HEK293T (cell line): ENCODE measurements around the gene GAP43.

ENCODE experiments used
- CTCF ChIA-PET: fragments of 350-600 bp; formaldehyde crosslinking; extraction: SDS; loops from one replicate; lab custom pipeline; 2021; ENCODE audit warnings: antibody characterized with exemption, inconsistent platforms; lab: Yijun Ruan, JAX
- POLR2A ChIA-PET: fragments of 350-600 bp; formaldehyde crosslinking; extraction: SDS; loops from one replicate; lab custom pipeline; 2020; ENCODE audit warnings: antibody characterized with exemption, inconsistent platforms; lab: Yijun Ruan, JAX
- DNase-seq: peaks from one replicate; pipeline ENCODE4 v3.0.0; 2012; ENCODE audit warnings: mixed read lengths; ENCODE audit errors: extremely low spot score
- ARNT ChIP-seq: fragments of 450-650 bp; IDR thresholded peaks from 2 replicates; pipeline ENCODE4 v1.6.1; 2017; ENCODE audit warnings: mild to moderate bottlenecking
- BHLHE40 ChIP-seq: fragments of 450-650 bp; IDR thresholded peaks from 2 replicates; pipeline ENCODE4 v1.6.1; 2016; ENCODE audit warnings: mild to moderate bottlenecking, moderate library complexity, borderline replicate concordance
- CTBP1 ChIP-seq: fragments of 450-650 bp; IDR thresholded peaks from 2 replicates; pipeline ENCODE4 v1.6.1; 2016; ENCODE audit warnings: borderline replicate concordance
- ELF4 ChIP-seq: fragments of 450-650 bp; IDR thresholded peaks from 2 replicates; pipeline ENCODE4 v1.6.1; 2017; ENCODE audit warnings: antibody characterized with exemption
- FOXA1 ChIP-seq: fragments of 450-650 bp; IDR thresholded peaks from 2 replicates; pipeline ENCODE4 v1.6.1; 2016; ENCODE audit warnings: mild to moderate bottlenecking
- FOXK2 ChIP-seq: fragments of 450-650 bp; IDR thresholded peaks from 2 replicates; pipeline ENCODE4 v1.6.1; 2016; ENCODE audit warnings: mild to moderate bottlenecking
- FOXM1 ChIP-seq: fragments of 450-650 bp; IDR thresholded peaks from 2 replicates; pipeline ENCODE4 v1.6.1; 2017; ENCODE audit warnings: mild to moderate bottlenecking, borderline replicate concordance
- HDGF ChIP-seq: fragments of 450-650 bp; IDR thresholded peaks from 2 replicates; pipeline ENCODE4 v1.6.1; 2017; ENCODE audit warnings: antibody characterized with exemption, borderline replicate concordance
- L3MBTL2 ChIP-seq: fragments of 450-650 bp; conservative IDR thresholded peaks from 2 replicates; pipeline ENCODE4 v1.6.1; 2016; ENCODE audit warnings: mild to moderate bottlenecking
- LEF1 ChIP-seq: fragments of 450-650 bp; IDR thresholded peaks from 2 replicates; pipeline ENCODE4 v1.6.1; 2017; ENCODE audit warnings: mild to moderate bottlenecking, borderline replicate concordance
- NFRKB ChIP-seq: fragments of 450-650 bp; IDR thresholded peaks from 2 replicates; pipeline ENCODE4 v1.6.1; 2016; ENCODE audit warnings: mild to moderate bottlenecking, moderate library complexity
- SP1 ChIP-seq: fragments of 450-650 bp; IDR thresholded peaks from 2 replicates; pipeline ENCODE4 v1.6.1; 2017
- SUZ12 ChIP-seq: fragments of 450-650 bp; IDR thresholded peaks from 2 replicates; pipeline ENCODE4 v1.6.1; 2016; ENCODE audit warnings: mild to moderate bottlenecking
- TARDBP ChIP-seq: fragments of 450-650 bp; IDR thresholded peaks from 2 replicates; pipeline ENCODE4 v1.6.1; 2016
- ZNF384 ChIP-seq: fragments of 450-650 bp; IDR thresholded peaks from 2 replicates; pipeline ENCODE4 v1.6.1; 2016
- TF ChIP-seq, protein P1 (sequence below): fragments of 450-650 bp; IDR thresholded peaks from 2 replicates; pipeline ENCODE4 v1.6.1; 2016

The GAP43 gene

DNA sequence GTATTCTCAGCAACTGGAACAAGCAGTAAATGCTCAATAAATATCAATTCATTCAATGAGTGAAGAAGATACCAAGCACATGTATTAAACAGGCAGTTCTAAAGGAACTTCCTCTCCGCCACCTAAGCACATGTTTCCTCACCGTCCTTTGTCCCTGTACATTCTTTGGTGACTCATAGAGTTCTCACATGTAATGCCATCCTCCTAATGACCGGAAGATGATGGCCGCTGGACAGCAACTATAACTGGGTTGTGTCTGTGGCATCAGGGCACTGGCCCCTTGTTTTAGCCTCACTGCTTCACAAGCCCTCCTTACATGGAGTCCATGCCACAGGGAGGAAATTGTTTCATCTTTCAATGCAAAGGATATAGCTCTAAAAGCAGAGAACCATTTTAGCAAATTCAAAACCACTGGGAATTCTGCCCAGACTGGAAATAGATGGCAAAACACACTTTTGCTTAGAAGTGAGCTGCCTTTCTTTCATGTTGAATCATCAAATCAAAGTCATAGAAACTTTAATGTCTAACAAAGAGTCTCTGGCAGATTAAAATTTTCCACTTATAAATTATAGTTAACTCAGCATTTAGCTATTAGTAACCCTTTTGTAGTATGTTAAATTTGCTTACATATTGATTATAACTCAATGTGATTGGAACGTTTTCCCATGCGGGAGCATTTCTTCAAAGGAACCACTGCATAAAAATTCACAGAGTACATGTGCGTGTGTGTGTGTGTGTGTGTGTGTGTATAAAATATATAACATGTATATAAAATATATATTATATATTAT is 74.1 kb downstream of the GAP43 start:
- ChIA-PET POLR2A (no interaction called here), CTCF (no interaction called here)
- TF ChIP-seq CTBP1 (no peak), SP1 (no peak), ZNF384 (no peak), NFRKB (no peak)
- DNase-seq, result no peak

DNA sequence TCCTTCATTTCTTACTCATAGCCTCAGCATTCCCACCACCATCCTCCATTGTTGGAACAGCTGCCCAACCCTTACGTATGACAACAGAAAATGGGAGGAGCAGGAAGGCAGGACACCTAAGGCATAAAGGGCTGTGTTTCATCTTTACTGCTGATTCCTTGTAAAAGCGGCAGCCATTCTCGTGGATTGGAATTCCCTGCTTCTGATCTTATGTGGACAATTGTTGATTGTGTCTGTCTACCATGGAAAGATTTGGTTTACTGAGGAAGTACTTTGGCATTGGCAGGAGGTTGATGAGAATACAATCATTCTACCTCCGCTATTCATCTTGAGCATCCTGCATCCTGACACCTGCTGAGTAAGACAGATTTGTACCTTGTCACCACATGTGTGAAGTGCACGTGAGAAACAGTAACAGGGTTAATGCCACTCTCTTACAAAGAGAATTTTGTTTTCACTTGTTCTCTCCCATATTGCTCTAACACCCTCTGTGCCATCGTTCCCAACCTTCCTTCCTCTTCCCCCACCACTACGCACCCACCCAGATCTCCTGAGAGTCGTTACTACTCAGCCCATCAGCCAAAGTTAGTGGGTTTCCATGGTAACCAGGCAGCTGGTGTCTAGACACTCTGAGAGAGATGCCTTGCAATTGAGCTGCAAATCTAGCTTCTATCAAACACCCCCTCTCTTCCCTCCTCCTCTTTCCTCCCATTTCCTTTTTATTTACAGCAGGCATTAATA is 75.7 kb downstream of the GAP43 start:
- ChIA-PET POLR2A (interaction anchor here (0.6 kb wide), 1 partner anchor 17 kb away, joined by 3 read pairs; no protein-coding TSS in a partner anchor), CTCF (no interaction called here)
- no peak for DNase-seq
- TF ChIP-seq FOXA1 (no peak), BHLHE40 (no peak), SUZ12 (no peak), FOXK2 (no peak), L3MBTL2 (no peak), LEF1 (no peak), NFRKB (no peak), ELF4 (no peak), FOXM1 (no peak), ARNT (no peak), ZNF384 (no peak), TARDBP (no peak), HDGF (no peak), CTBP1 (no peak), SP1 (no peak)
- TF ChIP-seq, protein P1, sequence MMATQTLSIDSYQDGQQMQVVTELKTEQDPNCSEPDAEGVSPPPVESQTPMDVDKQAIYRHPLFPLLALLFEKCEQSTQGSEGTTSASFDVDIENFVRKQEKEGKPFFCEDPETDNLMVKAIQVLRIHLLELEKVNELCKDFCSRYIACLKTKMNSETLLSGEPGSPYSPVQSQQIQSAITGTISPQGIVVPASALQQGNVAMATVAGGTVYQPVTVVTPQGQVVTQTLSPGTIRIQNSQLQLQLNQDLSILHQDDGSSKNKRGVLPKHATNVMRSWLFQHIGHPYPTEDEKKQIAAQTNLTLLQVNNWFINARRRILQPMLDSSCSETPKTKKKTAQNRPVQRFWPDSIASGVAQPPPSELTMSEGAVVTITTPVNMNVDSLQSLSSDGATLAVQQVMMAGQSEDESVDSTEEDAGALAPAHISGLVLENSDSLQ, result no peak

DNA sequence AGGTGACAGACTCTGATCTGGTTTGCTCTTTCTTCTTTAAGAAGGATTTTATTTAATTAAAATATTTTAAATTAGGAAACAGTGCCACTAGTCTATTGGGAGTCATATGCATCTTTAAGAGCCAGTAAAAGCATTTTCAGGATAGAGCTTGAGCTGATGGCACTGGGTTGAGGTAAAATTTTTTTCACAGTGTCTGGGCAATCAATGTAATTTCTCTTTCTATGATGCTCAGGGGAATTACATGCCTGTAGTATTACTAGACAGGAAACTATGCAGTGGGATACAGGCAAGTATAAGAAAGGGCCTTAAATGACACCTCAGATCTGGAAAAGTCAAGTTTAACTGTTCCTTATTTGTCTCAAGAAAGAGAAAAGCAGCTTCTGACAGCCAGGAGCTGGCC is 76.4 kb downstream of the GAP43 start:
- ChIA-PET CTCF (no interaction called here), POLR2A (interaction anchor here (0.6 to 1.6 kb wide), 2 partner anchors 16 to 84 kb away, joined by 3 to 7 read pairs; no protein-coding TSS in a partner anchor)
- DNase-seq, result no peak
- TF ChIP-seq HDGF, result no peak
- no peak for TF ChIP-seq BHLHE40
- TF ChIP-seq SUZ12, result no peak
- no peak for TF ChIP-seq ELF4
- no peak for TF ChIP-seq NFRKB
- TF ChIP-seq FOXM1, result no peak
- no peak for TF ChIP-seq ZNF384
- no peak for TF ChIP-seq L3MBTL2
- TF ChIP-seq TARDBP, result no peak

DNA sequence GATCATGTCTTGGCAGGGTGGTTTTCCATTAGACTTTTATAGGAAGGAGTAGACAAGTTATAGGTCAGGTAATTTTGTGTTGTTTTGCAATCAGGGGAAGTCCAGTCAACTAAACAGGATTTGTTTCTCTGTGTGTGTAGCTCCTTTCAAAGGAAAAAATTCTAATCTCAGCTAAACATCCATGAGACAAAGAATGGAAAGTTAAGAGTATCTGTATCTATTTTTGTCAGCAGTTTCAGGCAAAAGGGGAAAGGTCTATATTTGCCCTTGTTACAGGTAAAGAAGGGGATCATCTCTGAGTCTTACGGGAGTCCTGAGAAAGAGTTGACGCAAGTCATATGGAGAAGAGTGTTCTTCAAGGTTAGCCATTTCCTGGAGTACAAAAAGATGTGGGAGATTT is 79.3 kb downstream of the GAP43 start:
- ChIA-PET CTCF (interaction anchor here (0.5 kb wide), 1 partner anchor 9 kb away, joined by 3 read pairs; no protein-coding TSS in a partner anchor), POLR2A (no interaction called here)

DNA sequence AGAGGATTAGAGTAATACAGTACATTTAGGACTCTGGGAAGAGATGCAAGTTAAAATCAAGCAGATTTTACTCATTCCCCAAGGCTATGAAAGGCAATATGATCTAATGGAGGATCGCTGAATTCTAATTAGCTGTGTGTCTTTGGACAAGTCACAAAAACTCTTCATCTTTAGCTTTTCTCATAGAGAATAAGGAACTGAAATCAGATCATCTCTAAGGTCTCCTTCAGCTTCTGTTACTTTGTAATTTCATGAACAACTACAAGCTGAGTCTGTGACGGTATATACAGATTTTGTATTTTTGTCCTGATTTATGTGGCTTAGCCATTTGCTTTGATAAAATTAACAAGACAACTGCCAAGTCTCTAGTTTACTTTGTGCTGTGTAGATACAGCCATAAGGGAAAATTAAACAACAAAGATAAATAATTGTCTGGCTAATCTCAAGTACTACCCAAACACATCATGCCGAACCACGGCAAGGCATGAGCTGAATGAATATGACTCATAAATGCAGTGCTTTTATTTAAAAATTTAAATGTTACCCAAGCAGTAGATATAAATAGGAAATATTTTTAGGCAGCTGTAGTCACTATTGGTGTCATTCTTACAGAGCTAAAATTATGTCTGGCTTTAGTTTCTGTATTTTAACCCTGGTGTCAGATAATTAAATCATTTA is 81.5 kb downstream of the GAP43 start:
- ChIA-PET POLR2A (no interaction called here), CTCF (interaction anchor here (1.0 to 1.2 kb wide), 2 partner anchors 11 to 79 kb away, joined by 4 to 5 read pairs; no protein-coding TSS in a partner anchor)
- no peak for DNase-seq
- TF ChIP-seq HDGF (no peak), SUZ12 (no peak), ELF4 (no peak), ARNT (no peak), FOXM1 (no peak), TARDBP (no peak), LEF1 (no peak), SP1 (no peak), CTBP1 (no peak)

More for the DNA sequence above, 79.3 kb downstream of the GAP43 start:
- no peak for DNase-seq
- TF ChIP-seq SUZ12 (no peak), TARDBP (no peak), CTBP1 (no peak), FOXM1 (no peak), FOXK2 (no peak)

DNA sequence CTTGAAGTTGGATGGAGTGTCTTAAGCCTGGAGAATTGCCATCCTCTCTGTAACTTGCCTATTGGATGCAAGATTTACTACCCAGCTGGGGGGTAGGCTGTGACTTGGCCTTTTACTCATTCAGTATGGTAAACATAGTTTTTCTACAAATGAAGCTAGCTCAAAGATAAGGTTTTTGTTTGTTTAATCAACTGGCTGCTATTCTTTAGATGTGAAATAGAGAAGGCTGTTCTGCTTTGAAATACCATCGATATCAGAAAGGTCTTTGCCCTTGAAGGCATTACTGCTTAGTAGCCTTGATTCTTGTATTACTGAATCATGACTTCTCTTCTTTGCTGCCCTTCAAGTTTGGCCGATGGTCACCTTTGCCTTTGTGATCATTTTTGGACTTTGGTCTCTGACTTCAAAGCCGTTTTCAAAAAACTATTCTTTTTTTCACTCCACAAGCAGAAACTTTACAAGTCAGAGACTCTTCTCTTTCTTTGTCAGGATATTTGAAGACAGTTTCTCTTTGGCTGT is 83.1 kb downstream of the GAP43 start:
- POLR2A ChIA-PET, result no interaction called here
- CTCF ChIA-PET, result no interaction called here
- DNase-seq, result no peak
- TF ChIP-seq BHLHE40 (no peak), TARDBP (no peak), L3MBTL2 (no peak), ELF4 (no peak), ARNT (no peak), SP1 (no peak), FOXM1 (no peak), FOXA1 (no peak), NFRKB (no peak)

DNA sequence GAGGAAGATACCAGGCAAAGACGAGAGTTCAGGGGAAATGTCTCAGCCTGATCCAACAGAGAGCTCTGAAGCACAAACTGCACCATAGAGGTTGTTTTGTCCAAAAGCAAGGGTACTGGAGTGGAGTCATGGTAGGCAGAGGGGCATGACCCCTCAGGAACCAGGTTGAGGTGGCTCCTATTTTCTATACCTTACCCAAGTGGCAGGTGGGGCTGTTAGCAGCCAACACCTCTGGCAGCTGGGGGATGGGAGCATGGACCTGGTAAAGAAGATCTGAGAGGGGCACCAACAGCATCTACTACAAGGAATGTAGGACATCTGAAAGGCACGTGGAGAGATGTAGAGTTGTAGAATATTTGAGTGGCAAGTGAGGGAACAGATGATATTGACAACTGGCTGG is 85.2 kb downstream of the GAP43 start:
- TF ChIP-seq, protein P1, result no peak
- no peak for TF ChIP-seq SUZ12
- TF ChIP-seq SP1, result no peak
- TF ChIP-seq FOXK2, result no peak
- no peak for TF ChIP-seq CTBP1
- no peak for TF ChIP-seq NFRKB
- TF ChIP-seq ZNF384, result no peak
- TF ChIP-seq TARDBP, result no peak
- no peak for TF ChIP-seq LEF1
- no peak for TF ChIP-seq BHLHE40
- TF ChIP-seq FOXA1, result no peak
- TF ChIP-seq HDGF, result no peak
- no peak for TF ChIP-seq L3MBTL2
- no peak for TF ChIP-seq ELF4
- no peak for TF ChIP-seq FOXM1
- TF ChIP-seq ARNT, result no peak
- DNase-seq, result no peak
- ChIA-PET POLR2A (no interaction called here), CTCF (interaction anchor here (1.2 kb wide), 1 partner anchor 15 kb away, joined by 3 read pairs; no protein-coding TSS in a partner anchor)
